ENCODE results near the gene FAM229B. TPM values are rescaled to one million over a fixed set of nuclear protein-coding genes. Genes with fewer than 3 reads are reported as not detected.

Gene FAM229B
- total RNA-seq, 1 experiment from 2014 or later: 12.3 TPM

GRCh38 chr6:112041535-112041934 lies 45.9 kb upstream of the FAM229B start:
- BruUV-seq (replicated peaks): no TSS peak
- intact Hi-C loops (cut with micrococcal nuclease; ENCODE audit: unreplicated experiment): loop anchor here (10.0 kb wide), 1 partner anchor 557 kb away; the partner anchor contains the start of gene REV3L
- Histone ChIP-seq H3K9me2 (ENCODE audit: insufficient read depth) (no peaks in the 10 kb centered on the region), H3K4me3 (no peak overlapping the region), H3K27ac (no peak overlapping the region), H3K9me3 (ENCODE audit: insufficient read depth, low read depth) (no peaks in the 10 kb centered on the region), H3K27me3 (ENCODE audit: insufficient read depth, low read depth) (no peaks in the 10 kb centered on the region), H3K4me1 (replicated peaks; ENCODE audit: insufficient read depth) (0 out of 2 replicates have a peak, but pooled peaks cover 4% of the 10 kb centered on the region), H3F3A (ENCODE audit: insufficient read depth, low read depth) (no peaks in the 10 kb centered on the region; the same call in 1 of the 2 replicates), H2AFZ (0 out of 2 replicates have a peak overlapping the region, but pooled peaks have one; percentile 95), H3K4me2 (no peak overlapping the region), H3K79me2 (ENCODE audit: low read depth) (no peaks in the 10 kb centered on the region), H4K20me1 (ENCODE audit: insufficient read depth) (no peaks in the 10 kb centered on the region), H3K36me3 (ENCODE audit: low read depth) (no peaks in the 10 kb centered on the region)
- ChIA-PET POLR2A (ENCODE audit: unreplicated experiment) (no interaction called here), CTCF (interaction anchor here (0.6 to 1.5 kb wide), 5 partner anchors 329 to 1306 kb away, joined by 3 to 12 read pairs (median 3); no protein-coding TSS in a partner anchor)
- peak in 1 of 2 experiments; percentile 32 for DNase-seq
- TF ChIP-seq EZH2 (IDR thresholded peaks at IDR 0.05; ENCODE audit: low read depth) (no peak), CTCF (conservative IDR thresholded peaks at IDR 0.05) (no peak)

DNA sequence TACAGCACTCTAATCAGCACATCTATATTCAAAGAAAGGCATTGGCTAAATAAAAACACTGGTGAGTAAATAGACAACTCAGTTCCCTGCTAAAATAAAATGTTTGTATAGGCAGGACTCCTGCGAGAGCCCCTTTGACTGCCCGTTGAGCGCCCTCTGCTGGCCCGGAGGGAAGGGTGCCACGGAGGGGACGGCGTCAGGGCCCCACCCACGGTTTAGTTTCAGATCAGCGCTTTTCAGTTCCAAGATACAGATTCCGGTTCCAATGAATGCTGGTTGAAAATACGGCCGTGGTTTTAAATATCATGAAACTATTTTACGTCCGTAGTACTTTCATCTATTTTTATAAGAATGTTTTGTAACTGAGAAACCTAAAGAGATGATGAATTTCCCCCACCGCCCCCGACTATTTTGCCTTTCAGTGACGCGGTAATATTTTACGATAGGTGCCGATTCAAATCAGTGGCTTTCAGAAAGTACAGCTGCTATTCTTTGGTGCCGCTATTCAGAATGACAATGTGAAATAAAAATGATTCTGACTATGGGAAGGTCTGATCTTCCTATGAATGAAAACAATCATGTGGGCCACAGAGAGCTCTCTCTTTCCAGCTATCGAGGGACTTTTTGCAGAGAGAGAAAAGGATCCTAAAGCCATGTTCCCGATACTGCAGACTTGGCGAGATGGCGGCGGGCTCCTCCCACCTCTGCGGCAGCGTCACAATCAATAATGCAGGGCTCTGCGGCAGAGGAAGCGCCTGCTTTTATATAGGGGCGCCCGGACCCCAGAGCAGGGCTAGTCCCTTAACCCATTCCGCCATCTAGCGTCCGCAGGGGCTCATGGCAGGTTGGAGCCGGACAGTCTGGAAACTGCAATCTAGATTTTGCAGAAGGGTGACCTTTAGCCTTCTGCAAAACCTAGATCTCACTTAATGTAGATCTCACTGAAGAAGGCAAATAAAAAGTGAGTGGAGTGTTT lies 44.1 kb upstream of the FAM229B start:
- no peaks in the 10 kb centered on the region for H3K9me2 ChIP-seq (ENCODE audit: insufficient read depth)
- H2AFZ ChIP-seq: peak overlapping the region; percentile 95
- H3K36me3 ChIP-seq (ENCODE audit: low read depth): no peaks in the 10 kb centered on the region
- H3K4me2 ChIP-seq: peak overlapping the region; percentile 76
- H3K4me3 ChIP-seq: peak overlapping the region; percentile 64
- BruUV-seq (replicated peaks): no TSS peak
- ChIA-PET CTCF (interaction anchor here (0.6 to 1.4 kb wide), 20 partner anchors 15 to 1065 kb away, joined by 3 to 15 read pairs (median 4); a partner anchor contains a TSS), POLR2A (ENCODE audit: unreplicated experiment) (interaction anchor here (0.7 kb wide), 1 partner anchor 46 kb away, joined by 3 read pairs; no protein-coding TSS in a partner anchor)
- H4K20me1 ChIP-seq (ENCODE audit: insufficient read depth): no peaks in the 10 kb centered on the region
- no peaks in the 10 kb centered on the region for H3K9me3 ChIP-seq (ENCODE audit: insufficient read depth, low read depth)
- peak; percentile 96 for TF ChIP-seq CTCF (conservative IDR thresholded peaks at IDR 0.05)
- TF ChIP-seq EZH2 (IDR thresholded peaks at IDR 0.05; ENCODE audit: low read depth): no peak
- peak overlapping the region; percentile 42 for H3K27ac ChIP-seq
- intact Hi-C loops (cut with micrococcal nuclease; ENCODE audit: unreplicated experiment): loop anchor here (1.0 to 10.0 kb wide), 9 partner anchors 46 to 1032 kb away; partner anchors contain the start of genes FYN and REV3L
- H3K79me2 ChIP-seq (ENCODE audit: low read depth): no peaks in the 10 kb centered on the region
- DNase-seq: peak; percentile 77 to 80
- H3F3A ChIP-seq (ENCODE audit: insufficient read depth, low read depth): no peaks in the 10 kb centered on the region; the same call in 1 of the 2 replicates
- H3K4me1 ChIP-seq (replicated peaks; ENCODE audit: insufficient read depth): 0 out of 2 replicates have a peak, but pooled peaks cover 4% of the 10 kb centered on the region
- H3K27me3 ChIP-seq (ENCODE audit: insufficient read depth, low read depth): no peaks in the 10 kb centered on the region

GRCh38 chr6:112044196-112044595 lies 43.2 kb upstream of the FAM229B start:
- intact Hi-C loops (cut with micrococcal nuclease; ENCODE audit: unreplicated experiment): loop anchor here (10.0 kb wide), 1 partner anchor 559 kb away; the partner anchor contains the start of gene REV3L
- Histone ChIP-seq H3F3A (ENCODE audit: insufficient read depth, low read depth) (no peaks in the 10 kb centered on the region; the same call in 1 of the 2 replicates), H3K27me3 (ENCODE audit: insufficient read depth, low read depth) (no peaks in the 10 kb centered on the region), H3K79me2 (ENCODE audit: low read depth) (no peaks in the 10 kb centered on the region), H3K4me2 (no peak overlapping the region), H2AFZ (no peak overlapping the region), H3K9me3 (ENCODE audit: insufficient read depth, low read depth) (no peaks in the 10 kb centered on the region), H3K9me2 (ENCODE audit: insufficient read depth) (no peaks in the 10 kb centered on the region), H3K4me3 (no peak overlapping the region), H3K4me1 (replicated peaks; ENCODE audit: insufficient read depth) (0 out of 2 replicates have a peak, but pooled peaks cover 4% of the 10 kb centered on the region), H4K20me1 (ENCODE audit: insufficient read depth) (no peaks in the 10 kb centered on the region), H3K36me3 (ENCODE audit: low read depth) (no peaks in the 10 kb centered on the region), H3K27ac (no peak overlapping the region)
- BruUV-seq (replicated peaks): no TSS peak
- no peak for TF ChIP-seq EZH2 (IDR thresholded peaks at IDR 0.05; ENCODE audit: low read depth)
- no peak for TF ChIP-seq CTCF (conservative IDR thresholded peaks at IDR 0.05)
- CTCF ChIA-PET: interaction anchor here (0.7 to 1.4 kb wide), 3 partner anchors 59 to 368 kb away, joined by 3 to 7 read pairs (median 3); no protein-coding TSS in a partner anchor
- POLR2A ChIA-PET (ENCODE audit: unreplicated experiment): no interaction called here
- DNase-seq: no peak
